ENCODE data around the gene CSNK1G2.
A peak's percentile ranks its signal among the peaks of the same experiment; 100 is the strongest.

CSNK1G2 gene

DNA sequence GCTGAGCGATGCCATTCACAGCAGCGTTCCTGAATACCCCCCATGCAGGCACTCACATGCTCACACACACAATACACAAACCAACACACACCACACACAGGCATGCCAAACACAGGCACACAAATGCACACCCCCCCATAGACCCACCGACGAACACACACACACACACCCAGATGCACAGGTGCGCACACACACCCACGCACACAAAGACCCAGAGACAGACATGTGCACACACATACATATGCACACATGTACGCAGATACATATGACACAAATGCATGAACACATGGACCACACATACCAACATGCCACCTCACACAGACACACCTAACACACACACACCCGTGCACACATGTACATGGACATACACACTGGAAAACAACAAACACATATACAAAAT, 7.0 kb upstream of the CSNK1G2 start:
- no peak for FAIRE-seq
- TF ChIP-seq, protein P1, sequence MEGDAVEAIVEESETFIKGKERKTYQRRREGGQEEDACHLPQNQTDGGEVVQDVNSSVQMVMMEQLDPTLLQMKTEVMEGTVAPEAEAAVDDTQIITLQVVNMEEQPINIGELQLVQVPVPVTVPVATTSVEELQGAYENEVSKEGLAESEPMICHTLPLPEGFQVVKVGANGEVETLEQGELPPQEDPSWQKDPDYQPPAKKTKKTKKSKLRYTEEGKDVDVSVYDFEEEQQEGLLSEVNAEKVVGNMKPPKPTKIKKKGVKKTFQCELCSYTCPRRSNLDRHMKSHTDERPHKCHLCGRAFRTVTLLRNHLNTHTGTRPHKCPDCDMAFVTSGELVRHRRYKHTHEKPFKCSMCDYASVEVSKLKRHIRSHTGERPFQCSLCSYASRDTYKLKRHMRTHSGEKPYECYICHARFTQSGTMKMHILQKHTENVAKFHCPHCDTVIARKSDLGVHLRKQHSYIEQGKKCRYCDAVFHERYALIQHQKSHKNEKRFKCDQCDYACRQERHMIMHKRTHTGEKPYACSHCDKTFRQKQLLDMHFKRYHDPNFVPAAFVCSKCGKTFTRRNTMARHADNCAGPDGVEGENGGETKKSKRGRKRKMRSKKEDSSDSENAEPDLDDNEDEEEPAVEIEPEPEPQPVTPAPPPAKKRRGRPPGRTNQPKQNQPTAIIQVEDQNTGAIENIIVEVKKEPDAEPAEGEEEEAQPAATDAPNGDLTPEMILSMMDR (IDR thresholded peaks at IDR 0.05; ENCODE audit: insufficient read depth, missing control alignments) = no peak
- DNase-seq (ENCODE audit: insufficient read length, low spot score) = no peak

DNA sequence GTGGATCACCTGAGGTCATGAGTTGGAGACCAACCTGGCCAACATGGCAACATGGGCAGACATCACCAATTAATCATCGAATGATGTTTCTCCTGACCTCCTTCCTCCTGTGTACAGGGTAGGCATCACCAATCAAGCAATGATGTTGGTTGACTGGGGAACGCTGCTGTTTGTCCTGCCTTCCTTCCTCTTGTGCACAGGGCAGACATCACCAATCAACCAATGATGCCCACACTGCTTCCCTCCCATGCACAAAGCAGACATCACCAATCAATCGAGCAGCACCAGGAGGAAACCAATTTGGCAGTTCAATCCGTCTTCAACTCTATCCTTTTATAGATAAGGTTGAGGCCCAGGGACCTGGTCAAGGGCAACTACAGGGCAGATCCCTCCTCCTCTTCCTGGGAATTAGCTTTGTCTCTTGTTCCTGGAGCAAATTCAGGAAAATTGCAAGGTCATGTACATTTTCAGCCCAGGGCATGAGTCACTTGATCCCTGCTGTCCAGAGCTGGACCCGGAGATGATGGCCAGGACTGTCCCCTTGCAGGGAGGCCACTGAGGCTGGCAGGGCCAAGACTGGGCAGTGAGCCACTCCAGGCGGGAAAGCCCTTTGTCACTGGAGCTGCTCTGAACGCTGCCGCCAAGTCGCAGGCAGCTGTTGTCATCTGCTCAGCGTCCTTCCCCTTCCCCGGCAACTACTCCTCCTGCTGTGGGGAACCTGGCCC, 5.3 kb upstream of the CSNK1G2 start:
- FAIRE-seq = no peak
- no peak for DNase-seq (ENCODE audit: insufficient read length, low spot score)
- TF ChIP-seq, protein P1 (IDR thresholded peaks at IDR 0.05; ENCODE audit: insufficient read depth, missing control alignments) = no peak

DNA sequence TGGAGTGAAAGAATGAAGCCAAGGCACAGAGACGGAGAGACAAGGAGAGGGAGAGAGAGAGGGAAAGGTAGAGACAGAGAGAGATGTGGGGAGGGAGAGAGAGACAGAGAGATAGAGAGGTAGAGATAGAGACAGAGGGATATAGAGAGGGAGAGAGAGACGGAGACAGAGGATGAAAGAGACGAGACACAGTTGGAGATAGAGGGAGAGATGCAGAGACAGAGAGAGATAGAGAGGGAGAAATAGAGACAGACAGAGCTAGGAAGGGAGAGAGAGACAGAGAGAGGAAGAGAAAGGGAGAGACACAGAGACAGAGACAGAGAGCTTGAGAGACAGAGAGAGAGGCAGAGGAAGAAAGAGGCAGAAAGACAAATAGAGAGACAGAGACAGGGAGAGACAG, 4.5 kb upstream of the CSNK1G2 start:
- FAIRE-seq (no peak), DNase-seq (ENCODE audit: insufficient read length, low spot score) (no peak)
- TF ChIP-seq, protein P1 (IDR thresholded peaks at IDR 0.05; ENCODE audit: insufficient read depth, missing control alignments) = no peak

DNA sequence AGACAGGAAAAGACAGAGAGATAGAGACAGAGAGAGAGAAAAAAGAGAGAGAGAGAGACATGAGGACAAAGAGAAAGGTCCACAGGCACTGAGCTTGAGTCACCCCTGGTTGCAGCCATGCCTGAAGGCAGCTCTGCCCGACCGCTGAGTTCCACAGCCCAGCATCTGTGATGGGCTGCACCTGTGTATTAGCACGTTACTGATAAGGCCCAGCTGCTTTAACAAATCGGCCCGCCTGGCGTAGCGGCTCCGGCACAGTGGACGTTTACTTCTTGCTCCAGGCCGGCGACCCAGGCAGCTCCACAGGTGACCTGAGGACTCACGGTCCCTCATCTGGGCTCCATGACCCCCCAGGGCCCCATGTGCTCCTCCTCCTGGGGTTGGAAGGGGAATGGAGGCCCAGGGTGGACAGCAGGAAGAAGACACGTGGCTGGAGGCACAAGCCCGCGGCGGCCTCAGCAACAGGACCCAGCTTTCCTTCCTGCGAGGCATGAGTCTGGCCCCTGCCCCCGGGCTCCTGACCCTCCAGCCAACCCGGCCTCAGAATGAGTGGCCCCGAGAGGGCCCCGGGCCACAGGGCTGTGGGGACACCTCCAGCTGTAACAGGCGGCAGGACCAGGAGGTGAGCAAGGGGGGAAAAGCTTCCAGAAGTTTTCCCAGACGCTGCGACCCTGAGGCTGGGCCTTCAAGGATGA, 3.9 kb upstream of the CSNK1G2 start:
- FAIRE-seq (no peak), DNase-seq (ENCODE audit: insufficient read length, low spot score) (no peak)
- TF ChIP-seq, protein P1 (IDR thresholded peaks at IDR 0.05; ENCODE audit: insufficient read depth, missing control alignments) = no peak

DNA sequence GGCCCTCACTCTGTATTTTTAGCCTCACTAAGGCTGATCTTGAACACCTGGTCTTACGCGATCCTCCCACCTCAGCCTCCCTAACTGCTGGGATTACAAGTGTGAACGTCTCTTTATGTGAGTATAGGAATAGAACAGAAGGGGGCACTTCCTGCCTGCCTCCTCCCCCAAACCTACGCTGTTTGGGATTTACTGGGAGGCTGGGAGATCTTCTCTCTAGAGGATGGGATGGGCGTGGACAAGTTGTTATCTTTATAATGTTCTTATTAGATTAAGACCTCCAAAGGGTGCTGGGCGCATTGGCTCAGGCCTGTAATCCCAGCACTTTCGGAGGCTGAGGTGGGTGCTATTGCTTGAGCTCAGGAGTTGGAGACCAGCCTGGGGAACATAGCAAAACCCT, 2.9 kb upstream of the CSNK1G2 start:
- DNase-seq (ENCODE audit: insufficient read length, low spot score) (peak; percentile 92), FAIRE-seq (no peak)
- TF ChIP-seq, protein P1 (IDR thresholded peaks at IDR 0.05; ENCODE audit: insufficient read depth, missing control alignments) = peak; percentile 27

GRCh38 chr19:1942078-1942933, 1.3 kb downstream of the CSNK1G2 start:
- TF ChIP-seq, protein P1 (IDR thresholded peaks at IDR 0.05; ENCODE audit: insufficient read depth, missing control alignments) = no peak
- FAIRE-seq = no peak
- DNase-seq (ENCODE audit: insufficient read length, low spot score) = peak; percentile 72
